ENCODE results near the gene SPACA6.
A peak's percentile ranks its signal among the peaks of the same experiment; 100 is the strongest.
"Not testable (repeated sequence)": the region's sequence is repeated elsewhere in the genome, so short reads cannot be mapped to it uniquely, and the experiment has no call there.

SPACA6 gene

GRCh38 chr19:51693260-51693659 lies at the start of gene SPACA6:
TSS of gene SPACA6 (plus strand) at chr19:51693330. CDS start at chr19:51693527, 197 bp downstream.
- DNase-seq (ENCODE audit: low read depth) = no peak

GRCh38 chr19:51644636-51645271 lies 48.4 kb upstream of the SPACA6 start:
- DNase-seq (ENCODE audit: low read depth) = no peak

- not testable (repeated sequence) for DNase-seq (ENCODE audit: low read depth)
Observed at GRCh38 chr19:51646730-51647129, 46.4 kb upstream of the SPACA6 start, which contains the start of gene SIGLEC14. TSS of gene SIGLEC14 (minus strand) at chr19:51646825. CDS start at chr19:51646759, 66 bp downstream.

GRCh38 chr19:51647318-51647717 lies 45.8 kb upstream of the SPACA6 start:
- DNase-seq (ENCODE audit: low read depth) = no peak

- no peak for DNase-seq (ENCODE audit: low read depth)
Observed at GRCh38 chr19:51651216-51651846, 41.8 kb upstream of the SPACA6 start.

GRCh38 chr19:51652266-51652665 lies 40.9 kb upstream of the SPACA6 start:
- DNase-seq (ENCODE audit: low read depth) = no peak

- DNase-seq (ENCODE audit: low read depth) = no peak
Observed at GRCh38 chr19:51653162-51653561, 40.0 kb upstream of the SPACA6 start.

- no peak for DNase-seq (ENCODE audit: low read depth)
Observed at GRCh38 chr19:51654783-51655182, 38.3 kb upstream of the SPACA6 start.

- peak; percentile 4 for DNase-seq (ENCODE audit: low read depth)
Observed at GRCh38 chr19:51660975-51661600, 32.0 kb upstream of the SPACA6 start.

GRCh38 chr19:51663650-51664049 lies 29.5 kb upstream of the SPACA6 start:
- DNase-seq (ENCODE audit: low read depth) = no peak

- no peak for DNase-seq (ENCODE audit: low read depth)
Observed at GRCh38 chr19:51664131-51664530, 29.0 kb upstream of the SPACA6 start.

- no peak for DNase-seq (ENCODE audit: low read depth)
Observed at GRCh38 chr19:51664997-51665396, 28.1 kb upstream of the SPACA6 start.

GRCh38 chr19:51668216-51668615 lies 24.9 kb upstream of the SPACA6 start:
- DNase-seq (ENCODE audit: low read depth) = no peak

- not testable (repeated sequence) for DNase-seq (ENCODE audit: low read depth)
Observed at GRCh38 chr19:51675911-51676565, 17.1 kb upstream of the SPACA6 start.

- DNase-seq (ENCODE audit: low read depth) = no peak
Observed at GRCh38 chr19:51676566-51677083, 16.5 kb upstream of the SPACA6 start.

- no peak for DNase-seq (ENCODE audit: low read depth)
Observed at GRCh38 chr19:51680474-51680873, 12.7 kb upstream of the SPACA6 start.

GRCh38 chr19:51681286-51681941 lies 11.7 kb upstream of the SPACA6 start:
- DNase-seq (ENCODE audit: low read depth) = no peak

GRCh38 chr19:51686171-51686570 lies 7.0 kb upstream of the SPACA6 start:
- DNase-seq (ENCODE audit: low read depth) = no peak

- DNase-seq (ENCODE audit: low read depth) = no peak
Observed at GRCh38 chr19:51687791-51688670, 5.1 kb upstream of the SPACA6 start.

GRCh38 chr19:51688671-51689571 lies 4.2 kb upstream of the SPACA6 start:
- no peak for DNase-seq (ENCODE audit: low read depth)
